Measurements from ENCODE around the gene VOPP1. TPM values are rescaled to one million over a fixed set of nuclear protein-coding genes. Genes with fewer than 3 reads are reported as not detected.

Gene VOPP1
- total and polyA plus RNA-seq, 10 of the 15 experiments (the other 5 are each of a cell fraction or from before 2014, with no cell fraction given) = 32.8 to 206 (median 129) TPM

DNA sequence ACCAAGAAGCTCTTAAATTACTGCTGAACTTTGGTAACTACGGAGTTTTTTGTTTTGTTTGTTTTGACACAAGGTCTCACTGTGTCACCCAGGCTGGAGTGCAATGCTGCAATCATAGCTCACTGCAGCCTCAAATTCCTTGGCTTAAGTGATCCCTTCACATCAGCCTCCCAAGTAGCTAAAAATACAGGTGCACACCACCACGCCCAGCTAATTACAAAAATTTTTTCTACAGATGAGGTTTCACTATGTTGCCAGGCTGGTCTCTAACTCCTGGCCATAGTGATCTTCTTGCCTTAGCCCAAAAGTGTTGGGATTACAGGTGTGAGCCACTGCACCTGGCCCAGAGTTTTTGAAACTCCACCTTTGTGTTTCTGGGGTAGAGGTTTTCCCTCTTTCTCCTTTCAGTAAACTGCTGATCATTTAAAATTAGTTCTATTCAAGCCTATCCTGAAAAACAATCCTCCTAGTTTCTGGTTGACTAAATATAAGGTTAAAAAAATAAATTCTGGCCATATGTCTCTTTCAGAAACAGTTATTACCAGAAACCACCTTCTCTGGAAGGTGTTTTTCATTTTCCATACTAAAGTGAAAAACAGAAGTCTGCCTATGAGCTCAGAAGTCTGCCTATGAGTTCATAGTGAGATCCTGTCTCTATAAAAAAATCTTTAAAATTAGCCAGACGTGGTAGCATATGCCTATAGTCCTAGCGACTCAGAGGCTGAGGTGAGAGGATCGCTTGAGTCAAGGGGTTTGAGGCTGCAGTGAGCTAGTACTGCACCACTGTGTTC lies 63.9 kb downstream of the VOPP1 start:
- Histone ChIP-seq H3K27ac (ENCODE audit: control insufficient read depth, insufficient read depth) (peak overlapping the region; percentile 51), H3K79me2 (ENCODE audit: control insufficient read depth, insufficient read depth, low read length) (peaks cover 85% of the 10 kb centered on the region), H3K4me2 (ENCODE audit: control insufficient read depth, insufficient read depth) (peak overlapping the region; percentile 44; the same call in 1 of the 2 replicates), H4K20me1 (ENCODE audit: control insufficient read depth, insufficient read depth) (no peaks in the 10 kb centered on the region; the same call in 1 of the 2 replicates), H3K4me1 (ENCODE audit: control insufficient read depth, insufficient read depth, low read length) (peaks cover 66% of the 10 kb centered on the region), H3K36me3 (ENCODE audit: control insufficient read depth in 2 of 2, insufficient read depth in 2 of 2, low read length in 1 of 2) (peaks cover 15 to 16% of the 10 kb centered on the region in 2 experiments; a peak in 3 of 4 replicates), H2AFZ (ENCODE audit: control insufficient read depth, low read depth, low read length) (no peak overlapping the region), H3K27me3 (replicated peaks in 1 of 2; ENCODE audit: control insufficient read depth in 2 of 2, insufficient read depth in 2 of 2, low read length in 1 of 2) (no peaks in the 10 kb centered on the region), H3K9me3 (replicated peaks; ENCODE audit: control insufficient read depth, insufficient read depth, low read length) (no peaks in the 10 kb centered on the region), H3K9ac (ENCODE audit: control insufficient read depth, insufficient read depth, low read length) (no peak overlapping the region), H3K4me3 (no peak overlapping the region)
- no peak for DNase-seq (ENCODE audit: low read depth, low spot score)
- CTCF ChIA-PET = interaction anchor here (0.6 to 2.5 kb wide), 19 partner anchors 9 to 199 kb away, joined by 3 to 15 read pairs (median 4); no protein-coding TSS in a partner anchor
- in situ Hi-C loops (cut with MboI) (no loop called here), intact Hi-C loops (cut with micrococcal nuclease; ENCODE audit: unreplicated experiment) (loop anchor here (1.0 kb wide), 1 partner anchor 25 kb away; no protein-coding TSS in a partner anchor)
- WGBS (ENCODE audit: insufficient coverage, insufficient replicate concordance, low lambda C conversion rate, missing lambda C conversion rate) = 12% methylated on average over 5 of the region's 5 CpGs
- RAD21 ChIA-PET (ENCODE audit: unreplicated experiment) = interaction anchor here (0.7 to 4.1 kb wide), 17 partner anchors 8 to 228 kb away, joined by 3 to 64 read pairs (median 6); no protein-coding TSS in a partner anchor
- SMC1A ChIA-PET (ENCODE audit: uncharacterized antibody, unreplicated experiment) = interaction anchor here (0.7 to 21.7 kb wide), 30 partner anchors 8 to 228 kb away, joined by 3 to 354 read pairs (median 4); partner anchors contain the start of gene VOPP1
- no TSS peak for BruUV-seq (replicated peaks)
- POLR2A ChIA-PET = interaction anchor here (0.6 to 2.8 kb wide), 4 partner anchors 9 to 59 kb away, joined by 3 to 16 read pairs (median 4); no protein-coding TSS in a partner anchor
- no peak for FAIRE-seq
- ATAC-seq = peak; percentile 76
- no peak for TF ChIP-seq GATAD2B (conservative IDR thresholded peaks at IDR 0.05; ENCODE audit: low read depth)
- peak; percentile 33; the same call in 1 of the 2 replicates for TF ChIP-seq ATF7 (IDR thresholded peaks at IDR 0.05; ENCODE audit: low read depth)
- TF ChIP-seq EED (IDR thresholded peaks at IDR 0.05; ENCODE audit: low read depth) = peak; percentile 66
- no peak for TF ChIP-seq HDAC2 (IDR thresholded peaks at IDR 0.05)
- TF ChIP-seq, protein P1, sequence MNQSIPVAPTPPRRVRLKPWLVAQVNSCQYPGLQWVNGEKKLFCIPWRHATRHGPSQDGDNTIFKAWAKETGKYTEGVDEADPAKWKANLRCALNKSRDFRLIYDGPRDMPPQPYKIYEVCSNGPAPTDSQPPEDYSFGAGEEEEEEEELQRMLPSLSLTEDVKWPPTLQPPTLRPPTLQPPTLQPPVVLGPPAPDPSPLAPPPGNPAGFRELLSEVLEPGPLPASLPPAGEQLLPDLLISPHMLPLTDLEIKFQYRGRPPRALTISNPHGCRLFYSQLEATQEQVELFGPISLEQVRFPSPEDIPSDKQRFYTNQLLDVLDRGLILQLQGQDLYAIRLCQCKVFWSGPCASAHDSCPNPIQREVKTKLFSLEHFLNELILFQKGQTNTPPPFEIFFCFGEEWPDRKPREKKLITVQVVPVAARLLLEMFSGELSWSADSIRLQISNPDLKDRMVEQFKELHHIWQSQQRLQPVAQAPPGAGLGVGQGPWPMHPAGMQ (IDR thresholded peaks at IDR 0.05; ENCODE audit: borderline replicate concordance) = no peak
- no peak for TF ChIP-seq ZNF24 (IDR thresholded peaks at IDR 0.05)
- no peak for TF ChIP-seq KAT2A (conservative IDR thresholded peaks at IDR 0.05; ENCODE audit: control insufficient read depth, low read depth, low read length)
- peak; percentile 94 for TF ChIP-seq CREB1 (IDR thresholded peaks at IDR 0.05; ENCODE audit: low read depth)
- TF ChIP-seq TCF12 (IDR thresholded peaks at IDR 0.05; ENCODE audit: low read depth, low read length) = peak; percentile 16; the same call in 1 of the 2 replicates
- TF ChIP-seq MTA2 (IDR thresholded peaks at IDR 0.05; ENCODE audit: low read depth) = no peak
- TF ChIP-seq, protein P2, sequence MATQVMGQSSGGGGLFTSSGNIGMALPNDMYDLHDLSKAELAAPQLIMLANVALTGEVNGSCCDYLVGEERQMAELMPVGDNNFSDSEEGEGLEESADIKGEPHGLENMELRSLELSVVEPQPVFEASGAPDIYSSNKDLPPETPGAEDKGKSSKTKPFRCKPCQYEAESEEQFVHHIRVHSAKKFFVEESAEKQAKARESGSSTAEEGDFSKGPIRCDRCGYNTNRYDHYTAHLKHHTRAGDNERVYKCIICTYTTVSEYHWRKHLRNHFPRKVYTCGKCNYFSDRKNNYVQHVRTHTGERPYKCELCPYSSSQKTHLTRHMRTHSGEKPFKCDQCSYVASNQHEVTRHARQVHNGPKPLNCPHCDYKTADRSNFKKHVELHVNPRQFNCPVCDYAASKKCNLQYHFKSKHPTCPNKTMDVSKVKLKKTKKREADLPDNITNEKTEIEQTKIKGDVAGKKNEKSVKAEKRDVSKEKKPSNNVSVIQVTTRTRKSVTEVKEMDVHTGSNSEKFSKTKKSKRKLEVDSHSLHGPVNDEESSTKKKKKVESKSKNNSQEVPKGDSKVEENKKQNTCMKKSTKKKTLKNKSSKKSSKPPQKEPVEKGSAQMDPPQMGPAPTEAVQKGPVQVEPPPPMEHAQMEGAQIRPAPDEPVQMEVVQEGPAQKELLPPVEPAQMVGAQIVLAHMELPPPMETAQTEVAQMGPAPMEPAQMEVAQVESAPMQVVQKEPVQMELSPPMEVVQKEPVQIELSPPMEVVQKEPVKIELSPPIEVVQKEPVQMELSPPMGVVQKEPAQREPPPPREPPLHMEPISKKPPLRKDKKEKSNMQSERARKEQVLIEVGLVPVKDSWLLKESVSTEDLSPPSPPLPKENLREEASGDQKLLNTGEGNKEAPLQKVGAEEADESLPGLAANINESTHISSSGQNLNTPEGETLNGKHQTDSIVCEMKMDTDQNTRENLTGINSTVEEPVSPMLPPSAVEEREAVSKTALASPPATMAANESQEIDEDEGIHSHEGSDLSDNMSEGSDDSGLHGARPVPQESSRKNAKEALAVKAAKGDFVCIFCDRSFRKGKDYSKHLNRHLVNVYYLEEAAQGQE (IDR thresholded peaks at IDR 0.05; ENCODE audit: low read depth, low read length) = no peak
- TF ChIP-seq NR2C1 (IDR thresholded peaks at IDR 0.05) = no peak
- TF ChIP-seq, protein P3, sequence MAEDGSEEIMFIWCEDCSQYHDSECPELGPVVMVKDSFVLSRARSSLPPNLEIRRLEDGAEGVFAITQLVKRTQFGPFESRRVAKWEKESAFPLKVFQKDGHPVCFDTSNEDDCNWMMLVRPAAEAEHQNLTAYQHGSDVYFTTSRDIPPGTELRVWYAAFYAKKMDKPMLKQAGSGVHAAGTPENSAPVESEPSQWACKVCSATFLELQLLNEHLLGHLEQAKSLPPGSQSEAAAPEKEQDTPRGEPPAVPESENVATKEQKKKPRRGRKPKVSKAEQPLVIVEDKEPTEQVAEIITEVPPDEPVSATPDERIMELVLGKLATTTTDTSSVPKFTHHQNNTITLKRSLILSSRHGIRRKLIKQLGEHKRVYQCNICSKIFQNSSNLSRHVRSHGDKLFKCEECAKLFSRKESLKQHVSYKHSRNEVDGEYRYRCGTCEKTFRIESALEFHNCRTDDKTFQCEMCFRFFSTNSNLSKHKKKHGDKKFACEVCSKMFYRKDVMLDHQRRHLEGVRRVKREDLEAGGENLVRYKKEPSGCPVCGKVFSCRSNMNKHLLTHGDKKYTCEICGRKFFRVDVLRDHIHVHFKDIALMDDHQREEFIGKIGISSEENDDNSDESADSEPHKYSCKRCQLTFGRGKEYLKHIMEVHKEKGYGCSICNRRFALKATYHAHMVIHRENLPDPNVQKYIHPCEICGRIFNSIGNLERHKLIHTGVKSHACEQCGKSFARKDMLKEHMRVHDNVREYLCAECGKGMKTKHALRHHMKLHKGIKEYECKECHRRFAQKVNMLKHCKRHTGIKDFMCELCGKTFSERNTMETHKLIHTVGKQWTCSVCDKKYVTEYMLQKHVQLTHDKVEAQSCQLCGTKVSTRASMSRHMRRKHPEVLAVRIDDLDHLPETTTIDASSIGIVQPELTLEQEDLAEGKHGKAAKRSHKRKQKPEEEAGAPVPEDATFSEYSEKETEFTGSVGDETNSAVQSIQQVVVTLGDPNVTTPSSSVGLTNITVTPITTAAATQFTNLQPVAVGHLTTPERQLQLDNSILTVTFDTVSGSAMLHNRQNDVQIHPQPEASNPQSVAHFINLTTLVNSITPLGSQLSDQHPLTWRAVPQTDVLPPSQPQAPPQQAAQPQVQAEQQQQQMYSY (CRISPR knock-in tag; IDR thresholded peaks at IDR 0.05) = no peak
- TF ChIP-seq BCL11A (IDR thresholded peaks at IDR 0.05; ENCODE audit: low read depth, low read length) = no peak
- TF ChIP-seq STAT3 (IDR thresholded peaks at IDR 0.05; ENCODE audit: low read depth, low read length) = no peak
- peak; percentile 25; the same call in 1 of the 2 replicates for TF ChIP-seq TCF7 (IDR thresholded peaks at IDR 0.05; ENCODE audit: borderline replicate concordance)
